K562 (cell line): Measurements from ENCODE around the gene ZNF566. TPM values are rescaled to one million over a fixed set of nuclear protein-coding genes. Genes with fewer than 3 reads are reported as not detected.

Experiments used
- ATAC-seq: fragments of 200-7000 bp; cut with Tn5 transposase; 3 replicates; pipeline ENCODE4 v1.9.1; 2020; ENCODE audit warnings: moderate library complexity
- BruUV-seq: library from RNA; stranded (reverse); fragments of 400-500 nt; replicated peaks from 2 replicates; lab custom pipeline; 2021; lab: Mats Ljungman, UMichigan
- CTCF ChIA-PET: fragments of 300-600 bp; formaldehyde crosslinking; extraction: SDS; loops from one replicate; lab custom pipeline; 2021; ENCODE audit warnings: low intra/inter-chr PET ratio; lab: Yijun Ruan, JAX
- POLR2A ChIA-PET: fragments of 300-600, 350-650 bp; sonication (Branson Sonifier 250); formaldehyde crosslinking; extraction: SDS; loops from one replicate; lab custom pipeline; 2021; ENCODE audit warnings: antibody characterized with exemption, inconsistent platforms; lab: Yijun Ruan, JAX
- DNase-seq, 4 experiments: peaks; one replicate each; pipeline versions ENCODE4 v3.0.0 to v3.0.0-alpha.2; 2011 to 2018; ENCODE audit warnings: low spot score in 3 of 4, mixed read lengths in 3 of 4; ENCODE audit errors: extremely low read depth in 1 of 4
- FAIRE-seq: peaks from 2 replicates; lab custom pipeline; 2011; peaks lifted over from hg19 to GRCh38; lab: Jason Lieb, UNC
- H2AFZ ChIP-seq: 2 replicates; pipeline ENCODE4 v1.6.0; 2011; ENCODE audit warnings: low read depth, low read length, control low read depth, inconsistent platforms
- H3K27ac ChIP-seq: fragments of 200-600 bp; 3 replicates; pipeline ENCODE4 v1.8.0; 2011; ENCODE audit warnings: low read depth, mild to moderate bottlenecking, control low read depth, inconsistent platforms, low read length, moderate library complexity, mixed read lengths; ENCODE audit errors: extremely low read depth
- H3K27me3 ChIP-seq, 2 experiments: fragments of 300-600 bp in 1 of 2; 2 replicates in 1 of 2; 3 replicates in 1 of 2; pipeline versions ENCODE4 v1.6.0 to v1.8.0; 2011; ENCODE audit warnings: inconsistent platforms in 2 of 2, low read length in 2 of 2, mild to moderate bottlenecking in 1 of 2, mixed read lengths in 1 of 2, moderate library complexity in 1 of 2; ENCODE audit not compliant: control insufficient read depth in 2 of 2, insufficient read depth in 2 of 2
- H3K36me3 ChIP-seq: fragments of 300-600 bp; 3 replicates; pipeline ENCODE4 v1.8.0; 2011; ENCODE audit warnings: mild to moderate bottlenecking, low read length, inconsistent platforms; ENCODE audit not compliant: control insufficient read depth, insufficient read depth
- H3K4me1 ChIP-seq, 2 experiments: fragments of 200-600 bp in 1 of 2; replicated peaks in 1 of 2; 2 replicates in 1 of 2; 3 replicates in 1 of 2; pipeline versions ENCODE4 v1.5.1 to v1.8.0; 2011; ENCODE audit warnings: inconsistent platforms in 2 of 2, low read length in 2 of 2, mild to moderate bottlenecking in 1 of 2, mixed read lengths in 1 of 2, moderate library complexity in 1 of 2; ENCODE audit not compliant: control insufficient read depth in 2 of 2, insufficient read depth in 2 of 2
- H3K4me2 ChIP-seq: 2 replicates; pipeline ENCODE4 v1.6.1; 2011; ENCODE audit warnings: low read length, control low read depth, inconsistent platforms, mixed read lengths; ENCODE audit not compliant: insufficient read depth
- H3K4me3 ChIP-seq: fragments of 200-600 bp; sonication (generic), shearing (Covaris generic); 2 replicates; pipeline ENCODE4 v1.5.1; 2016; ENCODE audit warnings: control low read depth, inconsistent platforms
- H3K79me2 ChIP-seq: fragments of 200-600 bp; 3 replicates; pipeline ENCODE4 v1.8.0; 2011; ENCODE audit warnings: low read length, inconsistent platforms; ENCODE audit not compliant: control insufficient read depth, insufficient read depth
- H3K9ac ChIP-seq, 2 experiments: 2 replicates each; pipeline versions ENCODE4 v1.6.0 to v1.6.1; 2011; ENCODE audit warnings: low read depth in 2 of 2, low read length in 2 of 2, control low read depth in 1 of 2, inconsistent platforms in 1 of 2, mild to moderate bottlenecking in 1 of 2, mixed read lengths in 1 of 2; ENCODE audit not compliant: insufficient read depth in 1 of 2
- H3K9me1 ChIP-seq: one replicate; pipeline ENCODE4 v1.6.0; 2011; ENCODE audit warnings: inconsistent platforms, mild to moderate bottlenecking, low read length, moderate library complexity; ENCODE audit not compliant: control insufficient read depth, insufficient read depth
- H3K9me3 ChIP-seq: replicated peaks from 2 replicates; pipeline ENCODE4 v1.5.1; 2011; ENCODE audit warnings: low read depth, low read length, inconsistent platforms; ENCODE audit not compliant: control insufficient read depth, insufficient read depth
- H4K20me1 ChIP-seq: replicated peaks from 2 replicates; pipeline ENCODE4 v1.6.1; 2011; ENCODE audit warnings: low read length, inconsistent platforms, mixed read lengths; ENCODE audit not compliant: control insufficient read depth, insufficient read depth
- ARNT ChIP-seq, 2 experiments: fragments of 450-650 bp; IDR thresholded peaks; 2 replicates each; pipeline ENCODE4 v1.6.1; 2016; ENCODE audit warnings: mild to moderate bottlenecking in 1 of 2
- CC2D1A ChIP-seq: fragments of 450-650 bp; IDR thresholded peaks from 2 replicates; pipeline ENCODE4 v1.6.1; 2017; ENCODE audit warnings: mild to moderate bottlenecking
- DNMT1 ChIP-seq: fragments of 450-650 bp; IDR thresholded peaks from 2 replicates; pipeline ENCODE4 v1.6.1; 2016; ENCODE audit warnings: antibody characterized with exemption, mild to moderate bottlenecking
- EP300 ChIP-seq: IDR thresholded peaks from 2 replicates; pipeline ENCODE4 v1.6.1; 2012; ENCODE audit warnings: low read length, improper control_type of control experiment
- ESRRA ChIP-seq: fragments of 450-650 bp; IDR thresholded peaks from 2 replicates; pipeline ENCODE4 v1.6.1; 2014; ENCODE audit warnings: low read depth, mild to moderate bottlenecking, moderate library complexity, borderline replicate concordance
- ETV1 ChIP-seq: fragments of 450-650 bp; conservative IDR thresholded peaks from 2 replicates; pipeline ENCODE4 v1.6.1; 2016; ENCODE audit warnings: missing genetic modification characterization, control low read depth, low read depth, missing compliant biosample characterization
- HLTF ChIP-seq: fragments of 450-650 bp; IDR thresholded peaks from 2 replicates; pipeline ENCODE4 v1.6.1; 2016
- PHB ChIP-seq: fragments of 250-450 bp; sonication (Bioruptor Pico); IDR thresholded peaks from 2 replicates; pipeline ENCODE4 v1.5.0; 2021
- SETDB1 ChIP-seq: IDR thresholded peaks from one replicate; pipeline ENCODE4 v1.6.1; 2012; ENCODE audit warnings: low read length, control low read depth, inconsistent platforms
- TFAM ChIP-seq: fragments of 250-450 bp; sonication (Bioruptor Pico); conservative IDR thresholded peaks from 2 replicates; pipeline ENCODE4 v1.5.0; 2021; ENCODE audit warnings: mild to moderate bottlenecking, moderate library complexity
- XRCC5 ChIP-seq: fragments of 200-400 bp; formaldehyde crosslinking; IDR thresholded peaks from 2 replicates; pipeline ENCODE4 v1.6.1; 2017; ENCODE audit warnings: low read depth, mild to moderate bottlenecking, low read length
- ZC3H11A ChIP-seq: IDR thresholded peaks from 2 replicates; pipeline ENCODE4 v1.6.1; 2012; ENCODE audit warnings: low read depth, low read length, improper control_type of control experiment
- ZC3H8 ChIP-seq: fragments of 450-650 bp; IDR thresholded peaks from 2 replicates; pipeline ENCODE4 v1.6.1; 2017
- ZNF384 ChIP-seq: IDR thresholded peaks from 2 replicates; pipeline ENCODE4 v1.6.1; 2012; ENCODE audit warnings: low read depth, low read length, improper control_type of control experiment
- WGBS: fragments of 100-300 bp; shearing (Covaris generic); methylation state at CpG from one replicate; pipeline ENCODE4 v1.1.6; 2016; ENCODE audit warnings: low coverage, mixed read lengths; ENCODE audit not compliant: insufficient coverage; ENCODE audit errors: missing lambda C conversion rate; 5-methylcytosine and 5-hydroxymethylcytosine counted together
- in situ Hi-C: fragments of 300-500 bp; cut with MboI; formaldehyde crosslinking; loops from 4 replicates; pipeline ENCODE4 v1.15.0; 2018; ENCODE audit warnings: inconsistent platforms, mixed read lengths
- intact Hi-C: fragments of 100-400 bp; cut with micrococcal nuclease; formaldehyde crosslinking; loops from 2 replicates; pipeline ENCODE4 v1.14.2; 2022
- polyA plus RNA-seq, 8 experiments: library from polyadenylated mRNA; depleted of rRNA in 4 of 8; stranded (reverse) in 5 of 8; unstranded in 3 of 8; fragments of >200 nt; fragmentation: Nextera tagmentation in 2 of 8; fragmentation: Illumina TruSeq in 1 of 8; extraction: Ambion mirVana in 2 of 8; extraction: Trizol in 1 of 8; gene quantifications; 2 replicates each; pipeline versions ENCODE4 v1.2.1 to v1.2.3, GENCODE V29; 2011 to 2014; ENCODE audit warnings: inconsistent platforms in 1 of 8, missing spikeins in 1 of 8
- total RNA-seq, 7 experiments: library from RNA; depleted of rRNA in 6 of 7; stranded (reverse); fragments of >200 nt in 6 of 7; fragmentation: Illumina TruSeq in 2 of 7; extraction: Trizol in 2 of 7; gene quantifications; 2 replicates each; pipeline versions ENCODE4 v1.2.1 to v1.2.3, GENCODE V29; 2011 to 2021; ENCODE audit warnings: low replicate concordance in 1 of 7
- TF ChIP-seq, protein P1 (sequence below), 2 experiments: IDR thresholded peaks; 2 replicates each; pipeline ENCODE4 v1.6.1; 2011; ENCODE audit warnings: borderline replicate concordance in 1 of 2, control low read depth in 1 of 2, low read depth in 1 of 2, low read length in 1 of 2, mild to moderate bottlenecking in 1 of 2, mixed read lengths in 1 of 2, moderate library complexity in 1 of 2; ENCODE audit not compliant: insufficient read depth in 1 of 2, insufficient read length in 1 of 2, poor library complexity in 1 of 2, severe bottlenecking in 1 of 2; ENCODE audit errors: extremely low read depth in 1 of 2
- TF ChIP-seq, protein P2 (sequence below): sonication (generic); formaldehyde crosslinking; IDR thresholded peaks from 2 replicates; pipeline ENCODE4 v1.8.0; 2022; ENCODE audit warnings: missing genetic modification reagents, mild to moderate bottlenecking, moderate library complexity, borderline replicate concordance
- TF ChIP-seq, protein P3 (sequence below): fragments of 250-450 bp; sonication (Bioruptor Pico); IDR thresholded peaks from 2 replicates; pipeline ENCODE4 v1.5.0; 2021; ENCODE audit warnings: mild to moderate bottlenecking, borderline replicate concordance

ZNF566 gene
- total and polyA plus RNA-seq, 9 of the 15 experiments (the other 6 are each of a cell fraction or from before 2014, with no cell fraction given): 5.5 to 11.4 (median 9.7) TPM

DNA sequence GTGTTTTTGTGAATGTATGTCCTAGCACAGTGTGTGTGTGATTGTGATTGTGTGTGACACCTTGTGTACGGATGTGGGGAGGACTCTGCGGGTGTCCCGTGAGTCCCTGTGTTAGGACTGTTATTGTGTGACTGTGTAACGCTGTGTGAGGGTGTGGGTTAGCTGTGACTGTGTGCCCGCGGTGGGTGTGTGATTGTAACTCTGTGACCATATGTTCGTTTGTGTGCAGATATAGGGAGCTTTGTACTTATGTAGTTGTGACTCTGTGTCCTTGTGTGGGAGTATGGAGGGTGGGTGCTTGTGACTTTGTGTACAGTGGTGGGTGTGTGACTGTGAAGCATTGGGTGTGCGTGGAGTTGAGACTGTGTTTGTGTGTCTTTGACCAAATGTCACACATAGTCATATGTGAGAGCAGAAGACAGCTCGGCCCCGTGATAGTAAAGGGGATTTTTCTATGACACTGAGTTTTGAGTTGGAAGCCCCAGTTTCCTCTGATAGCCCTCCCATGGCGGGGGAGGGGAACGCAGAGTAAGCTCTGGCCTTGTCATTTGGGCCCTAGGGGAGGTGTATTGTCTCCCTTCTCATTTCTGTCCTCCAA, 39.7 kb upstream of the ZNF566 start:
- Histone ChIP-seq H3K27me3 (no peaks in the 10 kb centered on the region), H3K9ac (peak overlapping the region; percentile 94 to 97), H3K79me2 (peaks cover 29% of the 10 kb centered on the region), H3K4me2 (peak overlapping the region; percentile 99), H3K27ac (peak overlapping the region; percentile 99), H3K9me3 (no peaks in the 10 kb centered on the region; the same call in 1 of the 2 replicates), H3K9me1 (no peaks in the 10 kb centered on the region), H2AFZ (peak overlapping the region; percentile 100), H4K20me1 (no peaks in the 10 kb centered on the region), H3K4me1 (peaks cover 3 to 4% of the 10 kb centered on the region in 2 experiments; a peak in 3 of 5 replicates), H3K36me3 (peaks cover 9% of the 10 kb centered on the region; the same call in 2 of the 3 replicates), H3K4me3 (peak overlapping the region; percentile 72)
- in situ Hi-C loops (no loop called here), intact Hi-C loops (loop anchor here (1.0 kb wide), 1 partner anchor 44 kb away; the partner anchor contains the start of gene ZNF529)
- FAIRE-seq (no peak), DNase-seq (peak; percentile 18 to 52 (median 44)), ATAC-seq (peak; percentile 48)
- ChIA-PET CTCF (no interaction called here), POLR2A (interaction anchor here (0.9 to 2.3 kb wide), 7 partner anchors 12 to 244 kb away, joined by 3 to 10 read pairs (median 4); partner anchors contain the start of genes ZNF529, ZNF566 and ZNF850)
- WGBS: 13% methylated on average over 12 of the region's 12 CpGs
- BruUV-seq: TSS peak; percentile 86
- peak; percentile 17; the same call in 1 of the 2 replicates for TF ChIP-seq CC2D1A
- no peak for TF ChIP-seq ETV1 (tag)
- TF ChIP-seq HLTF: peak; percentile 72
- TF ChIP-seq ZC3H11A: no peak
- TF ChIP-seq, protein P1, sequence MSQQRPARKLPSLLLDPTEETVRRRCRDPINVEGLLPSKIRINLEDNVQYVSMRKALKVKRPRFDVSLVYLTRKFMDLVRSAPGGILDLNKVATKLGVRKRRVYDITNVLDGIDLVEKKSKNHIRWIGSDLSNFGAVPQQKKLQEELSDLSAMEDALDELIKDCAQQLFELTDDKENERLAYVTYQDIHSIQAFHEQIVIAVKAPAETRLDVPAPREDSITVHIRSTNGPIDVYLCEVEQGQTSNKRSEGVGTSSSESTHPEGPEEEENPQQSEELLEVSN (IDR thresholded peaks at IDR 0.05; ENCODE audit: borderline replicate concordance in 1 of 2, extremely low read depth in 1 of 2, insufficient read depth in 1 of 2, insufficient read length in 1 of 2, low read depth in 1 of 2, low read length in 1 of 2, poor library complexity in 1 of 2, severe bottlenecking in 1 of 2): no peak
- TF ChIP-seq ARNT (IDR thresholded peaks at IDR 0.05): peak in 1 of 2 experiments; percentile 20; a peak in 1 of 4 replicates
- no peak for TF ChIP-seq SETDB1
- no peak for TF ChIP-seq ZNF384
- TF ChIP-seq TFAM (CRISPR knock-in tag): no peak
- peak; percentile 48; the same call in 1 of the 2 replicates for TF ChIP-seq ZC3H8
- TF ChIP-seq, protein P2, sequence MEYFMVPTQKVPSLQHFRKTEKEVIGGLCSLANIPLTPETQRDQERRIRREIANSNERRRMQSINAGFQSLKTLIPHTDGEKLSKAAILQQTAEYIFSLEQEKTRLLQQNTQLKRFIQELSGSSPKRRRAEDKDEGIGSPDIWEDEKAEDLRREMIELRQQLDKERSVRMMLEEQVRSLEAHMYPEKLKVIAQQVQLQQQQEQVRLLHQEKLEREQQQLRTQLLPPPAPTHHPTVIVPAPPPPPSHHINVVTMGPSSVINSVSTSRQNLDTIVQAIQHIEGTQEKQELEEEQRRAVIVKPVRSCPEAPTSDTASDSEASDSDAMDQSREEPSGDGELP: no peak
- no peak for TF ChIP-seq EP300
- TF ChIP-seq XRCC5: no peak
- 0 out of 2 replicates have a peak, but pooled peaks have one; percentile 64 for TF ChIP-seq DNMT1
- TF ChIP-seq PHB: no peak
- TF ChIP-seq ESRRA: no peak
- TF ChIP-seq, protein P3, sequence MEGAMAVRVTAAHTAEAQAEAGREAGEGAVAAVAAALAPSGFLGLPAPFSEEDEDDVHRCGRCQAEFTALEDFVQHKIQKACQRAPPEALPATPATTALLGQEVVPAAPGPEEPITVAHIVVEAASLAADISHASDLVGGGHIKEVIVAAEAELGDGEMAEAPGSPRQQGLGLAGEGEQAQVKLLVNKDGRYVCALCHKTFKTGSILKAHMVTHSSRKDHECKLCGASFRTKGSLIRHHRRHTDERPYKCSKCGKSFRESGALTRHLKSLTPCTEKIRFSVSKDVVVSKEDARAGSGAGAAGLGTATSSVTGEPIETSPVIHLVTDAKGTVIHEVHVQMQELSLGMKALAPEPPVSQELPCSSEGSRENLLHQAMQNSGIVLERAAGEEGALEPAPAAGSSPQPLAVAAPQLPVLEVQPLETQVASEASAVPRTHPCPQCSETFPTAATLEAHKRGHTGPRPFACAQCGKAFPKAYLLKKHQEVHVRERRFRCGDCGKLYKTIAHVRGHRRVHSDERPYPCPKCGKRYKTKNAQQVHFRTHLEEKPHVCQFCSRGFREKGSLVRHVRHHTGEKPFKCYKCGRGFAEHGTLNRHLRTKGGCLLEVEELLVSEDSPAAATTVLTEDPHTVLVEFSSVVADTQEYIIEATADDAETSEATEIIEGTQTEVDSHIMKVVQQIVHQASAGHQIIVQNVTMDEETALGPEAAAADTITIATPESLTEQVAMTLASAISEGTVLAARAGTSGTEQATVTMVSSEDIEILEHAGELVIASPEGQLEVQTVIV (CRISPR knock-in tag): no peak
